Panc1 (cell line): ENCODE data around the gene SUPT3H. TPM values are rescaled to one million over a fixed set of nuclear protein-coding genes. Genes with fewer than 3 reads are reported as not detected.

Experiments
- ATAC-seq: fragments of 200-7000 bp; cut with Tn5 transposase; 2 replicates; pipeline ENCODE4 v1.9.1; 2020; ENCODE audit warnings: mild to moderate bottlenecking, moderate library complexity
- BruUV-seq: library from RNA; stranded (reverse); fragments of 400-500 nt; replicated peaks from 2 replicates; lab custom pipeline; 2021; lab: Mats Ljungman, UMichigan
- CTCF ChIA-PET: fragments of 300-600 bp; sonication (Branson Sonifier 250); formaldehyde crosslinking; loops from one replicate; lab custom pipeline; 2022; ENCODE audit warnings: antibody characterized with exemption; lab: Charles Lee
- POLR2A ChIA-PET: fragments of 300-600 bp; sonication (Branson Sonifier 250); formaldehyde crosslinking; loops from one replicate; lab custom pipeline; 2022; ENCODE audit warnings: antibody characterized with exemption; lab: Charles Lee
- DNase-seq: peaks from one replicate; pipeline ENCODE4 v3.0.0-alpha.2; 2010; ENCODE audit warnings: low read depth, low spot score
- H3K27ac ChIP-seq: 2 replicates; pipeline ENCODE4 v1.5.1; 2011; ENCODE audit warnings: mild to moderate bottlenecking, low read length, inconsistent platforms
- H3K27me3 ChIP-seq: fragments of 200-500 bp; sonication (Bioruptor generic); 2 replicates; pipeline ENCODE4 v1.6.0; 2014; ENCODE audit warnings: low read length, inconsistent platforms; ENCODE audit not compliant: control insufficient read depth, insufficient read depth
- H3K36me3 ChIP-seq: fragments of 200-500 bp; sonication (Bioruptor generic); 2 replicates; pipeline ENCODE4 v1.5.1; 2014; ENCODE audit warnings: inconsistent platforms, mild to moderate bottlenecking, low read length, moderate library complexity; ENCODE audit not compliant: control insufficient read depth, insufficient read depth
- H3K4me1 ChIP-seq: 2 replicates; pipeline ENCODE4 v1.5.1; 2011; ENCODE audit warnings: inconsistent platforms, mild to moderate bottlenecking, low read length, moderate library complexity; ENCODE audit not compliant: control insufficient read depth, insufficient read depth
- H3K4me3 ChIP-seq, 2 experiments: 2 replicates each; pipeline ENCODE4 v1.5.1; 2011 to 2012; ENCODE audit warnings: low read depth in 2 of 2, low read length in 2 of 2, mild to moderate bottlenecking in 2 of 2, inconsistent platforms in 1 of 2, moderate library complexity in 1 of 2
- H3K9me3 ChIP-seq: fragments of 200-500 bp; sonication (Bioruptor generic); 2 replicates; pipeline ENCODE4 v1.5.1; 2014; ENCODE audit warnings: low read depth, mild to moderate bottlenecking, inconsistent platforms, low read length, moderate library complexity; ENCODE audit not compliant: control insufficient read depth, insufficient read depth
- POLR2AphosphoS5 ChIP-seq: IDR thresholded peaks from 2 replicates; pipeline ENCODE4 v1.6.1; 2012; ENCODE audit warnings: mild to moderate bottlenecking, low read depth, low read length, moderate library complexity
- SIN3A ChIP-seq: IDR thresholded peaks from 2 replicates; pipeline ENCODE4 v1.6.1; 2012; ENCODE audit warnings: low read depth, mild to moderate bottlenecking, low read length, moderate library complexity, borderline replicate concordance; ENCODE audit not compliant: insufficient read depth
- TCF7L2 ChIP-seq: IDR thresholded peaks from 2 replicates; pipeline ENCODE4 v1.6.1; 2011; ENCODE audit warnings: mild to moderate bottlenecking, low read depth, low read length, inconsistent platforms
- in situ Hi-C: cut with HindIII; loops from 2 replicates; pipeline ENCODE4 v1.10.0; 2016; ENCODE audit warnings: low sequenced_read_pairs, low pct_unique_long_range_greater_than_20kb
- intact Hi-C: fragments of 100-400 bp; cut with micrococcal nuclease; formaldehyde crosslinking; loops from one replicate; pipeline ENCODE4 v1.10.0; 2022; ENCODE audit not compliant: unreplicated experiment
- total RNA-seq: library from RNA; stranded (reverse); gene quantifications from one replicate; pipeline ENCODE4 v1.2.1, GENCODE V29; 2021; ENCODE audit not compliant: unreplicated experiment
- TF ChIP-seq, protein P1 (sequence below): fragments of 450-650 bp; IDR thresholded peaks from 2 replicates; pipeline ENCODE4 v1.5.1; 2017; ENCODE audit warnings: mild to moderate bottlenecking
- TF ChIP-seq, protein P2 (sequence below), 2 experiments: IDR thresholded peaks; 2 replicates each; pipeline ENCODE4 v1.6.1; 2011 to 2012; ENCODE audit warnings: low read depth in 2 of 2, control low read depth in 1 of 2, low read length in 1 of 2, mild to moderate bottlenecking in 1 of 2, moderate library complexity in 1 of 2; ENCODE audit not compliant: insufficient read depth in 1 of 2

The SUPT3H gene
- total RNA-seq, 1 experiment from 2014 or later, result 11.0 TPM

DNA sequence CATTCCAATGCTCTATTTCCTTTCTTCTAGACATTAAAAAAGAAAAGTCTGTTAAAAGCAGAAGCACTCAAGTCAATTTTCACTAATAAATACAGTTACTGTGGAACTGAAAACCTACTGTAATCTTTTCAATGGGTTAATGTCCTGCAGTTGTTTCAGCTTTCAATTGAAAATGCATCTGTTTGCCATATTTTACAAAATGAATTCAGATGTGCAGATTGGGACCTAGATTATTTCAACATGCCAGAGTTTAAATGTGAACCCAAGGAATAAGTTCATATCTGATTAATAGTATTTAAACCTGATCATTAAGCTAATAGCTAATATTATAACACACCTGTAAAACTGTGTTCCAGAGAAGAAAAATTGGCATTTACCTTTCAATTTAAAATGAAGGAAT, 9.7 kb downstream of the SUPT3H start:
- POLR2A ChIA-PET, result no interaction called here
- Histone ChIP-seq H3K9me3 (no peaks in the 10 kb centered on the region), H3K4me3 (no peak overlapping the region), H3K4me1 (no peaks in the 10 kb centered on the region), H3K36me3 (no peaks in the 10 kb centered on the region), H3K27me3 (no peaks in the 10 kb centered on the region), H3K27ac (no peak overlapping the region)
- in situ Hi-C loops (no loop called here), intact Hi-C loops (no loop called here)
- no peak for DNase-seq
- TF ChIP-seq, protein P1, sequence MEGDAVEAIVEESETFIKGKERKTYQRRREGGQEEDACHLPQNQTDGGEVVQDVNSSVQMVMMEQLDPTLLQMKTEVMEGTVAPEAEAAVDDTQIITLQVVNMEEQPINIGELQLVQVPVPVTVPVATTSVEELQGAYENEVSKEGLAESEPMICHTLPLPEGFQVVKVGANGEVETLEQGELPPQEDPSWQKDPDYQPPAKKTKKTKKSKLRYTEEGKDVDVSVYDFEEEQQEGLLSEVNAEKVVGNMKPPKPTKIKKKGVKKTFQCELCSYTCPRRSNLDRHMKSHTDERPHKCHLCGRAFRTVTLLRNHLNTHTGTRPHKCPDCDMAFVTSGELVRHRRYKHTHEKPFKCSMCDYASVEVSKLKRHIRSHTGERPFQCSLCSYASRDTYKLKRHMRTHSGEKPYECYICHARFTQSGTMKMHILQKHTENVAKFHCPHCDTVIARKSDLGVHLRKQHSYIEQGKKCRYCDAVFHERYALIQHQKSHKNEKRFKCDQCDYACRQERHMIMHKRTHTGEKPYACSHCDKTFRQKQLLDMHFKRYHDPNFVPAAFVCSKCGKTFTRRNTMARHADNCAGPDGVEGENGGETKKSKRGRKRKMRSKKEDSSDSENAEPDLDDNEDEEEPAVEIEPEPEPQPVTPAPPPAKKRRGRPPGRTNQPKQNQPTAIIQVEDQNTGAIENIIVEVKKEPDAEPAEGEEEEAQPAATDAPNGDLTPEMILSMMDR, result no peak
- no peak for TF ChIP-seq POLR2AphosphoS5
- no peak for TF ChIP-seq SIN3A
- TF ChIP-seq, protein P2, sequence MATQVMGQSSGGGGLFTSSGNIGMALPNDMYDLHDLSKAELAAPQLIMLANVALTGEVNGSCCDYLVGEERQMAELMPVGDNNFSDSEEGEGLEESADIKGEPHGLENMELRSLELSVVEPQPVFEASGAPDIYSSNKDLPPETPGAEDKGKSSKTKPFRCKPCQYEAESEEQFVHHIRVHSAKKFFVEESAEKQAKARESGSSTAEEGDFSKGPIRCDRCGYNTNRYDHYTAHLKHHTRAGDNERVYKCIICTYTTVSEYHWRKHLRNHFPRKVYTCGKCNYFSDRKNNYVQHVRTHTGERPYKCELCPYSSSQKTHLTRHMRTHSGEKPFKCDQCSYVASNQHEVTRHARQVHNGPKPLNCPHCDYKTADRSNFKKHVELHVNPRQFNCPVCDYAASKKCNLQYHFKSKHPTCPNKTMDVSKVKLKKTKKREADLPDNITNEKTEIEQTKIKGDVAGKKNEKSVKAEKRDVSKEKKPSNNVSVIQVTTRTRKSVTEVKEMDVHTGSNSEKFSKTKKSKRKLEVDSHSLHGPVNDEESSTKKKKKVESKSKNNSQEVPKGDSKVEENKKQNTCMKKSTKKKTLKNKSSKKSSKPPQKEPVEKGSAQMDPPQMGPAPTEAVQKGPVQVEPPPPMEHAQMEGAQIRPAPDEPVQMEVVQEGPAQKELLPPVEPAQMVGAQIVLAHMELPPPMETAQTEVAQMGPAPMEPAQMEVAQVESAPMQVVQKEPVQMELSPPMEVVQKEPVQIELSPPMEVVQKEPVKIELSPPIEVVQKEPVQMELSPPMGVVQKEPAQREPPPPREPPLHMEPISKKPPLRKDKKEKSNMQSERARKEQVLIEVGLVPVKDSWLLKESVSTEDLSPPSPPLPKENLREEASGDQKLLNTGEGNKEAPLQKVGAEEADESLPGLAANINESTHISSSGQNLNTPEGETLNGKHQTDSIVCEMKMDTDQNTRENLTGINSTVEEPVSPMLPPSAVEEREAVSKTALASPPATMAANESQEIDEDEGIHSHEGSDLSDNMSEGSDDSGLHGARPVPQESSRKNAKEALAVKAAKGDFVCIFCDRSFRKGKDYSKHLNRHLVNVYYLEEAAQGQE (IDR thresholded peaks at IDR 0.05; ENCODE audit: insufficient read depth in 1 of 2, low read depth in 2 of 2, low read length in 1 of 2), result no peak
- TF ChIP-seq TCF7L2, result no peak
- no peak for ATAC-seq
- no TSS peak for BruUV-seq
- CTCF ChIA-PET, result no interaction called here

DNA sequence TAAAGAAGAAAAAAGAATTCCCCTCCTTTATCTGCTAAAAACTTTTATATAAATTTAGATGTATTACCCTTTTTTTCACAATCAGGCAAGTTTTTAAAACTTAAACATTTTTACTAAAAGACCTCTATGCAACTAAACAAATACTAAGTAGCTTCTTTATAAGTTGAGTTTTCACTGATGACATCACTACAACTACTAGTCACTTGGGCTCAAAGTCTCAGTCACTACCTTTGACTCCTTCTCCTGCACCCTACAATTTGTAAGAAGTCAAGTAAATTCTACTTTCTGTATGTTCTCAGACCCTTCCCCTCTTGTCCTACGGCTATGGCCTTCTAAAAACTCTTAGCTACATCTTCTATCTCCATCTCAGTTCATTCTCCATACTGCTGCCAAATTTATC, 11.2 kb downstream of the SUPT3H start:
- BruUV-seq, result no TSS peak
- intact Hi-C loops (no loop called here), in situ Hi-C loops (no loop called here)
- no peaks in the 10 kb centered on the region for H3K9me3 ChIP-seq
- TF ChIP-seq TCF7L2, result no peak
- no peak for TF ChIP-seq SIN3A
- no peak for ATAC-seq
- DNase-seq, result no peak
- POLR2A ChIA-PET, result interaction anchor here (0.5 kb wide), 1 partner anchor 33 kb away, joined by 24 read pairs; no protein-coding TSS in a partner anchor
- H3K27ac ChIP-seq, result no peak overlapping the region
- no peak overlapping the region for H3K4me3 ChIP-seq
- no peaks in the 10 kb centered on the region for H3K36me3 ChIP-seq
- no peaks in the 10 kb centered on the region for H3K4me1 ChIP-seq
- no peaks in the 10 kb centered on the region for H3K27me3 ChIP-seq
- CTCF ChIA-PET, result no interaction called here

DNA sequence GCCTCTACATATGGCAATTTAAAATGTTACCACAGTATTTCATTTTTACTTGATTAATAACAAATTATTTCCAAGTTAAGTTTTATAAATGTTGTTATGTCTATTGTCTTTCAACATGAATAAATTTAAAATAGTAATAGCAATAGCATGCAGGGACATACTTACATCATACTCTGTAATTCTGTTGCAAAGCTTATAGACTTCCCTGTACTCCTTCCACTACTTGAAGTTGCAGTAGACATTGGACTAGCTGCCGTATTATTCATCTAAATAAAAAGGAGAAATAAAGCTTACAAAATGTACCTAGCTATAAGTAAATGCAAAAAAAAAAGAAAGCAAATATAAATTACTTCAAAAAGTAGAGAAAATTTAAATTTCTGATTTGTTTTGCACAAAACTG, 12.7 kb downstream of the SUPT3H start:
- CTCF ChIA-PET, result no interaction called here
- TF ChIP-seq SIN3A, result no peak
- TF ChIP-seq POLR2AphosphoS5, result no peak
- TF ChIP-seq, protein P2 (IDR thresholded peaks at IDR 0.05; ENCODE audit: insufficient read depth in 1 of 2, low read depth in 2 of 2, low read length in 1 of 2), result no peak
- no peak for TF ChIP-seq TCF7L2
- TF ChIP-seq, protein P1, result no peak
- POLR2A ChIA-PET, result interaction anchor here (1.4 kb wide), 1 partner anchor 13 kb away, joined by 3 read pairs; the partner anchor contains the start of gene SUPT3H
- no peaks in the 10 kb centered on the region for H3K27me3 ChIP-seq
- DNase-seq, result no peak
- H3K27ac ChIP-seq, result no peak overlapping the region
- H3K9me3 ChIP-seq, result no peaks in the 10 kb centered on the region
- in situ Hi-C loops (no loop called here), intact Hi-C loops (no loop called here)
- H3K4me3 ChIP-seq, result no peak overlapping the region
- H3K36me3 ChIP-seq, result no peaks in the 10 kb centered on the region
- no peaks in the 10 kb centered on the region for H3K4me1 ChIP-seq
- no TSS peak for BruUV-seq
- no peak for ATAC-seq
